ENCODE results near the gene TTC29. TPM values are rescaled to one million over a fixed set of nuclear protein-coding genes. Genes with fewer than 3 reads are reported as not detected.

The TTC29 gene
- total and polyA plus RNA-seq, 9 of the 15 experiments (the other 6 are each of a cell fraction or from before 2014, with no cell fraction given), result 0.04 TPM; not detected in 8

DNA sequence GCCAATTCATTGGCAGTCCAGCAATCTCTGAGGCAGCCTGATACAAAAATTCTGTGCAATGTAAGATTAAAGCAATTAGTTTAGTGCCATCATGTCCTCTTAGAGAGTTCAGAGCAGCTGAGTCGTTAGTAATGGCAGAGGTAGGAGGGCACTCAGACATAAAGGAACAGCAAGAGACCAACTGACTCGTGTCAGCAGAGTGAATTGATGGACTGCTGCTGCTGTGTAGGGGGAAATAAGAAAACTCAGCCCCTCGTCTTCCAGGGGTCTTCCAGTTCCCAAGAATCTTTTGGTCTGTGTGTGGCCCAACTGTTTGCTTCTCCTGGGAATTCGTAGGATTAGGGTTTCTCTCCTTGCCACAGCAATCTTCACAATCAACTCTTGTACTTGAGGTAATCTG, 100.9 kb downstream of the TTC29 start (continued):
- no peak for TF ChIP-seq HCFC1 (IDR thresholded peaks at IDR 0.05; ENCODE audit: low read depth, low read length)
- no peak for TF ChIP-seq PYGO2 (tag; IDR thresholded peaks at IDR 0.05)
- TF ChIP-seq SUPT5H (IDR thresholded peaks at IDR 0.05), result no peak
- TF ChIP-seq, protein P1, sequence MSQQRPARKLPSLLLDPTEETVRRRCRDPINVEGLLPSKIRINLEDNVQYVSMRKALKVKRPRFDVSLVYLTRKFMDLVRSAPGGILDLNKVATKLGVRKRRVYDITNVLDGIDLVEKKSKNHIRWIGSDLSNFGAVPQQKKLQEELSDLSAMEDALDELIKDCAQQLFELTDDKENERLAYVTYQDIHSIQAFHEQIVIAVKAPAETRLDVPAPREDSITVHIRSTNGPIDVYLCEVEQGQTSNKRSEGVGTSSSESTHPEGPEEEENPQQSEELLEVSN (IDR thresholded peaks at IDR 0.05; ENCODE audit: borderline replicate concordance in 1 of 2, extremely low read depth in 1 of 2, insufficient read depth in 1 of 2, insufficient read length in 1 of 2, low read depth in 1 of 2, low read length in 1 of 2, poor library complexity in 1 of 2, severe bottlenecking in 1 of 2), result no peak
- TF ChIP-seq, protein P2, sequence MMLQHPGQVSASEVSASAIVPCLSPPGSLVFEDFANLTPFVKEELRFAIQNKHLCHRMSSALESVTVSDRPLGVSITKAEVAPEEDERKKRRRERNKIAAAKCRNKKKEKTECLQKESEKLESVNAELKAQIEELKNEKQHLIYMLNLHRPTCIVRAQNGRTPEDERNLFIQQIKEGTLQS (IDR thresholded peaks at IDR 0.05), result no peak
- TF ChIP-seq, protein P2 (CRISPR knock-in tag; conservative IDR thresholded peaks at IDR 0.05), result no peak

DNA sequence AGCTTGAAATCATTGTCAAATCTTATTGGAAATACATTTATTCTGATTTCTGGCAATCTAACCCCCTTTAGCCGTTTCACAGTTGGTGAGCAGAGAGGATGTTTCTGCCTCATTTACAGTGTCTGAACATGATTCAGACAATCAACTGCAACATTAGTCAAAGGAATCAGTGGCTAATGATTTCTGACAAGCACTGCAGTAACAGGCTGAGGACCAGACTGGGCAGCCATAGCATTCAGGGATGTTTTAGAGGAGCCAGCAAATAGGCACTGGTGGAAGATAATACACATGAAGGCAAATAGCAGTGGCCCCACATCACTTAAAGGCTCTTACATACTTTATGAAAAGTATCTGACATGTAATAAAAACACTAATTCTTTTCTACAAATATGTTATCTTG, 102.8 kb downstream of the TTC29 start:
- Histone ChIP-seq H3K27ac (ENCODE audit: extremely low read depth, low read depth, low read length) (no peak overlapping the region), H3K9me3 (replicated peaks; ENCODE audit: control insufficient read depth, insufficient read depth, low read depth, low read length) (no peaks in the 10 kb centered on the region), H3K9me1 (ENCODE audit: control insufficient read depth, insufficient read depth, low read length) (no peaks in the 10 kb centered on the region), H3K4me2 (ENCODE audit: insufficient read depth, low read length) (no peak overlapping the region), H3K27me3 (ENCODE audit: control insufficient read depth in 2 of 2, insufficient read depth in 2 of 2, low read length in 2 of 2) (no peaks in the 10 kb centered on the region; a peak in 1 of 5 replicates), H3K79me2 (ENCODE audit: control insufficient read depth, insufficient read depth, low read length) (no peaks in the 10 kb centered on the region), H3K36me3 (ENCODE audit: control insufficient read depth, insufficient read depth, low read length) (no peaks in the 10 kb centered on the region; the same call in 2 of the 3 replicates), H4K20me1 (replicated peaks; ENCODE audit: control insufficient read depth, insufficient read depth, low read length) (no peaks in the 10 kb centered on the region), H3K4me1 (replicated peaks in 1 of 2; ENCODE audit: control insufficient read depth in 2 of 2, insufficient read depth in 2 of 2, low read length in 2 of 2) (no peaks in the 10 kb centered on the region), H3K4me3 (no peak overlapping the region), H2AFZ (ENCODE audit: low read depth, low read length) (no peak overlapping the region), H3K9ac (ENCODE audit: insufficient read depth in 1 of 2, low read depth in 2 of 2, low read length in 2 of 2) (no peak overlapping the region)
- FAIRE-seq (no peak), ATAC-seq (no peak), DNase-seq (ENCODE audit: extremely low read depth in 1 of 4, low spot score in 3 of 4) (no peak)
- BruUV-seq (replicated peaks), result no TSS peak
- intact Hi-C loops (cut with micrococcal nuclease), result no loop called here
- ChIA-PET POLR2A (no interaction called here), CTCF (ENCODE audit: low intra/inter-chr PET ratio) (no interaction called here)
- in situ Hi-C loops (cut with MboI), result no loop called here
- 0% methylated on average over 1 of the region's 1 CpG for WGBS (ENCODE audit: insufficient coverage, low coverage, missing lambda C conversion rate)
- TF ChIP-seq SRSF3 (IDR thresholded peaks at IDR 0.05; ENCODE audit: insufficient read depth, low read length) (no peak), ETV1 (tag; conservative IDR thresholded peaks at IDR 0.05; ENCODE audit: low read depth) (no peak), PTRF (tag; IDR thresholded peaks at IDR 0.05) (no peak), CBX5 (IDR thresholded peaks at IDR 0.05; ENCODE audit: borderline replicate concordance, low read depth) (no peak), MAFG (tag; conservative IDR thresholded peaks at IDR 0.05) (no peak), ZFP30 (CRISPR knock-in tag; IDR thresholded peaks at IDR 0.05; ENCODE audit: borderline replicate concordance) (no peak), ZNF696 (CRISPR knock-in tag; conservative IDR thresholded peaks at IDR 0.05) (no peak), SRSF7 (optimal IDR thresholded peaks at IDR 0.05; ENCODE audit: low read depth, low read length) (no peak), ETV5 (CRISPR knock-in tag; IDR thresholded peaks at IDR 0.05; ENCODE audit: low read depth) (no peak), CHD2 (IDR thresholded peaks at IDR 0.05; ENCODE audit: low read depth, low read length) (no peak)
- TF ChIP-seq, protein P3, sequence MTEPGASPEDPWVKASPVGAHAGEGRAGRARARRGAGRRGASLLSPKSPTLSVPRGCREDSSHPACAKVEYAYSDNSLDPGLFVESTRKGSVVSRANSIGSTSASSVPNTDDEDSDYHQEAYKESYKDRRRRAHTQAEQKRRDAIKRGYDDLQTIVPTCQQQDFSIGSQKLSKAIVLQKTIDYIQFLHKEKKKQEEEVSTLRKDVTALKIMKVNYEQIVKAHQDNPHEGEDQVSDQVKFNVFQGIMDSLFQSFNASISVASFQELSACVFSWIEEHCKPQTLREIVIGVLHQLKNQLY (CRISPR knock-in tag; conservative IDR thresholded peaks at IDR 0.05), result no peak
- TF ChIP-seq, protein P4, sequence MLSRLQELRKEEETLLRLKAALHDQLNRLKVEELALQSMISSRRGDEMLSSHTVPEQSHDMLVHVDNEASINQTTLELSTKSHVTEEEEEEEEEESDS (CRISPR knock-in tag; IDR thresholded peaks at IDR 0.05), result no peak
- TF ChIP-seq, protein P5, sequence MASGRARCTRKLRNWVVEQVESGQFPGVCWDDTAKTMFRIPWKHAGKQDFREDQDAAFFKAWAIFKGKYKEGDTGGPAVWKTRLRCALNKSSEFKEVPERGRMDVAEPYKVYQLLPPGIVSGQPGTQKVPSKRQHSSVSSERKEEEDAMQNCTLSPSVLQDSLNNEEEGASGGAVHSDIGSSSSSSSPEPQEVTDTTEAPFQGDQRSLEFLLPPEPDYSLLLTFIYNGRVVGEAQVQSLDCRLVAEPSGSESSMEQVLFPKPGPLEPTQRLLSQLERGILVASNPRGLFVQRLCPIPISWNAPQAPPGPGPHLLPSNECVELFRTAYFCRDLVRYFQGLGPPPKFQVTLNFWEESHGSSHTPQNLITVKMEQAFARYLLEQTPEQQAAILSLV (tag; IDR thresholded peaks at IDR 0.05), result no peak
